Fibroblast of skin of right biceps (primary cell): ENCODE results near the gene ADGRD2.

Experiments used
- DNase-seq: peaks from one replicate; pipeline ENCODE4 v3.0.0-alpha.2; 2013

ADGRD2 gene

GRCh38 chr9:124479947-124480620, 29.8 kb downstream of the ADGRD2 start:
- no peak for DNase-seq

- DNase-seq = peak; percentile 20
These were observed 30.4 kb downstream of the ADGRD2 start for GRCh38 chr9:124480621-124480981.

GRCh38 chr9:124481115-124481514, 30.9 kb downstream of the ADGRD2 start:
- no peak for DNase-seq

- DNase-seq = no peak
These were observed 32.3 kb downstream of the ADGRD2 start for GRCh38 chr9:124482431-124483031.

GRCh38 chr9:124483481-124483880, 33.2 kb downstream of the ADGRD2 start:
- no peak for DNase-seq

GRCh38 chr9:124485201-124485600, 35.0 kb downstream of the ADGRD2 start:
- DNase-seq = no peak

GRCh38 chr9:124485936-124486335, 35.7 kb downstream of the ADGRD2 start:
- DNase-seq = no peak

- DNase-seq = no peak
These were observed 36.6 kb downstream of the ADGRD2 start for GRCh38 chr9:124486778-124487259.

- DNase-seq = no peak
These were observed 37.3 kb downstream of the ADGRD2 start for GRCh38 chr9:124487260-124488182.

GRCh38 chr9:124488641-124489210, 38.5 kb downstream of the ADGRD2 start:
- DNase-seq = no peak

GRCh38 chr9:124489222-124489621, 39.0 kb downstream of the ADGRD2 start:
- DNase-seq = peak; percentile 48

GRCh38 chr9:124490004-124490403, 39.8 kb downstream of the ADGRD2 start:
- no peak for DNase-seq

- DNase-seq = no peak
These were observed 41.1 kb downstream of the ADGRD2 start for GRCh38 chr9:124491049-124491975.

- no peak for DNase-seq
These were observed 42.6 kb downstream of the ADGRD2 start for GRCh38 chr9:124492818-124493217.

- no peak for DNase-seq
These were observed 43.0 kb downstream of the ADGRD2 start for GRCh38 chr9:124493218-124493617.

GRCh38 chr9:124493794-124494479, 43.7 kb downstream of the ADGRD2 start:
- DNase-seq = no peak

- no peak for DNase-seq
These were observed 45.1 kb downstream of the ADGRD2 start for GRCh38 chr9:124495126-124496074.

- DNase-seq = no peak
These were observed 45.8 kb downstream of the ADGRD2 start for GRCh38 chr9:124496075-124496449.

GRCh38 chr9:124496463-124496862, 46.2 kb downstream of the ADGRD2 start:
- no peak for DNase-seq

GRCh38 chr9:124497441-124497840, 47.2 kb downstream of the ADGRD2 start:
- no peak for DNase-seq
